Activated T-cell treated with anti-CD3 and anti-CD28 coated beads for 48 hours (primary cell): ENCODE data around the gene IMMP2L.

Source experiments
- DNase-seq: peaks from one replicate; pipeline ENCODE4 v3.0.0-alpha.2; 2020; ENCODE audit warnings: low read depth

Gene IMMP2L

GRCh38 chr7:110867771-110868170 lies 694.5 kb downstream of the IMMP2L start:
- no peak for DNase-seq

- no peak for DNase-seq
These were observed 699.0 kb downstream of the IMMP2L start for GRCh38 chr7:110863258-110863657.

DNA sequence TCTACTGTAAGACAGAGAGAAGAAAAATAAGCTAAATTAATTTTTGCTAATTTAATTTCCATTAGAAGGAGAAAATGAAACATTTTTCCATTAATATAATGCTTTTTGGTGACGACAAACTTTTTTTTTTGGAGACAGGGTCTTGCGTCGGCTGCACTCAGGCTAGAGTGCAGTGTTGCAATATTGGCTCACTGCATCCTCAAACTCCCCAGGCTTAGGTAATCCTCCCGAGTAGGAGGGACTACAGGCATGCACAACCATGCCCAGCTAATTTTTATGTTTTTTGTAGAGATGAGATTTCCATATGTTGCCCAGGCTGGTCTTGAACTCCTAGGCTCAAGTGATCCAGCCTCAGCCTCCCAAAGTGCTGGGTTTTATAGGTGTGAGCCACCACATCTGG lies 701.1 kb downstream of the IMMP2L start:
- no peak for DNase-seq

DNA sequence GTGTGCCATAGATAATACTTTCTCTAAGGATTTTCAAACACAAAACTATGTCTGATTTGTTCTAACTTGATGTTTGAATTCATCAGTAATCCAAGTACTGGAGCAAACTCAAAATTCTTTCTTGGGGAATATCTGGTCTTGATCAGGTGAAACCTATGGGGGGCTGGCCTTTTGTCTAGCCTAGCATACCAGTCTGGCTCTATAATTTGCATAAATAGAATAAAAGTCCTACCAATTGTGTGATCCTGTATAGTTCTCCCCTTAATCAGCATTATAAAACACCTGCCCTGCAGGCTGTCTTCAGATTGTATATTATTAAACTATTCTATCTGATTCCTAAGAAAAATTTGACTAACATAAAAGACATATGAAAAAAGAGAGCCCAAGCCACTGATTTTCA lies 705.2 kb downstream of the IMMP2L start:
- DNase-seq, result no peak

DNA sequence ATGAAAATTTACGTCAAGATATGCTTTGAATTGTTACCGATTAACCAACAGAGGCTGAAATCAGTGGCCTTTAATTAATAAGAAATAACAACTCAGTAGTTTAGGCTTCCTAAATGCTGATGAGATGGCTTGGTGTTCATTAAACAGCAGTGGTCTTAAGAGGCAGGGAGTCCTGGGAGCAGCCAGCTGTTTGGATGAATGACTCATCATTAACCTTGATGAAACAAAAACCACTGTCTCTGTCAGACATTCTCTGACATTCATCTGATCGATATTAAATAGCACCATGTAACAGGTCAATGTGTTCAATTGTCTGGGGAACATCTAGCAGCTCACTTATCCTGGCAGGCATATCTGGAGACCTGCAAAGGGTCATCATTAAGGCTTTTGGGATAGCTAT lies 705.6 kb downstream of the IMMP2L start:
- DNase-seq, result no peak

GRCh38 chr7:110854651-110855050 lies 707.6 kb downstream of the IMMP2L start:
- DNase-seq, result no peak

DNA sequence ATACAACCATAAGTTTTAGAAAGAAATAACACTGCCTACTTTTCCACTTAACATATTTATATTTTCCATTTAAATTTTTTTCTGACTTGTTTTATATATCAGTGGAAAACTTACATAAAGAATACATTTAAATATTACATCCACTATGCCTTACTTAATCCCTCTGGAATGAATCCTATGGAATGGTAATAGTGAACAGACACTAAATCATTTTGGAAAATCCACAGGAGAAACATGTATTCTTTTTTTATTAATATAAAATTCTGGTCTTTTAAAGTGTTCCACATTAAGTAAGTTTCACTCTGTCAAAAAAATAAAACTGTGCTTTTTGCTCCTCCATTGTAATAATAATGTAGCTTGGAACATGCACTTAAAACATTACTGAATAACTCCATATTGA lies 708.1 kb downstream of the IMMP2L start:
- DNase-seq, result no peak

- no peak for DNase-seq
These were observed 709.0 kb downstream of the IMMP2L start for GRCh38 chr7:110853263-110853662.

DNA sequence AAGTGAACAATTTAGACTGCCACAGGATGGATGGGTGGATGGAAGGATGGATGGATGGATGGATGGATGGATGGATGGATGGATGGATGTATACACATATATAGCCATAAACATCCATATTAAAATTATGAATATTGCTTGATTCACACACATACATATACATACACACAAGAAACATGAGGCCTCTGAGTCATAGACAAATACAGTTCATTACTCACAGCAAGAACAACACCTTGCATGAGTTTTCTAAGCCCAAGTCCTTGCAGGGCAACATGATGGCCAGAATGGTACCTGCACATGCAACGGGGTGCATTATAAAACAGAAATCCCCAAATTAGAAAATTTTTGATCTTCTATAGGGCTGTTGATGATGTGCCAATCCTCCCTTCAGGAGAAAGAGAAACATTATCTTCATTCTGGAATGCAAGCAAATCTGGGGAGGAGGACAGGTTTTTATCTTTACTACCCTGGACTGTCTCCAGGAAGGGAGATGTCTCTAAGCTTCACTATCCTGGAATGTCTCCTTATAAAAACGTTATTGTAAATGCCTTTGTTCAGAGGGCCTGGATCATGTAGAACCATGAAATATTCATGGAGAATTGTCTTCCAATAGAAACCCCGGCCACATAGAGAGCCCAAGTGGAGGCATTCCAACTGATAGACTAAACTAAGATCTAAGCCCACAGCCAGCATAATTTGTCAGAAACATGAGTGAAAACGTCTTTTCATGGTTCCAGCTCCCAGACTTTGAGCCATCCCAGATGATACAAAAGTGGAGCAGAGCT lies 709.9 kb downstream of the IMMP2L start:
- no peak for DNase-seq

DNA sequence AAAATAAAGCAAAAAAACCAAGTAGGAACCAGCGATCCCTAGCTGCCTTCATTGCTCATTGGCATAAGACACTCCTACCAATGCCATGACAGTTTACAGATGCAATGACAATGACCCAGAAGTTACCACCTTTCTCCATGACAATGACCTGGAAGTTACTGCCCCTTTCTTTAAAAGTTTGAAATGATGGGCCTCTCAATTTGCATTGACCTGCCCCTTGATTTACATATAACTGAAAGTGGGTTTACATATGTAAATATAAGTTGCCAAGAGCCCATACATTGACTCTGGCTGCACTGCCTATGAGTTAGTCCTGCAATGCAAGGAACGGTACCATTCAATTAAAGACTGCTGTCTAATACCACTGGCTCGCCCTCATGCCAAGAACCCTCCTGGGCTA lies 712.1 kb downstream of the IMMP2L start:
- no peak for DNase-seq

GRCh38 chr7:110842796-110843195 lies 719.5 kb downstream of the IMMP2L start:
- no peak for DNase-seq

DNA sequence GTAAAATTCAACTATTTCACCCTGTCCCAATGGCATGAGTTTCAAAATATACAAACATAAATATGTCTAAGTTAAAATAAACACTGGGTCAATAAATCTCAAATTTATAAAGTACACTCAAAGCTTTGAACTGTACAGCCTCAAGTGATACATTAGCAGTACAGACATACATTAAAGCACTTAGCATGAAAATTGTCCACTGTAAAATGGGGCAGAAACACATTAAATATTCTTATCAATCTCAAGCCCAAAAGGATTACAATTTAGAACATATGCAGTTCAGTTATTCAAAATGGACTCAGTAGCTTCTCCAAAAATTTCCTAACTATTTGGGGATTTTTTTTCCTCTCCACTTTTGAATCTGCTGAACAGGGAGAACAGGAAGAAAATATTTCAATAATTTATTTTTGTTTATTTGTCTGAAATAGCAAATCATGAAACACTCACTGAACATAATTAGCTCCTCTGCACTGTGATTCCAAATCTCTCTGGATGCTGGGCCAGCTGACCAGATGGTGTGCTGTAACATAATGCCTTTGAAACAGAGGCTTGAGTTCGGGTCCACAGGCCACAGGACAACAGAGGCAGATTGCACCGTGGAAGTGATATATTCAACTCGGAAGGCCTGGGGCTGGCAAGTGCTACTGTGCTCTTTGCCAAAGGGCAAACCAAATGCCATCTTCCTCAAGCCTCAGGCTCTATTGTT lies 720.3 kb downstream of the IMMP2L start:
- no peak for DNase-seq

DNA sequence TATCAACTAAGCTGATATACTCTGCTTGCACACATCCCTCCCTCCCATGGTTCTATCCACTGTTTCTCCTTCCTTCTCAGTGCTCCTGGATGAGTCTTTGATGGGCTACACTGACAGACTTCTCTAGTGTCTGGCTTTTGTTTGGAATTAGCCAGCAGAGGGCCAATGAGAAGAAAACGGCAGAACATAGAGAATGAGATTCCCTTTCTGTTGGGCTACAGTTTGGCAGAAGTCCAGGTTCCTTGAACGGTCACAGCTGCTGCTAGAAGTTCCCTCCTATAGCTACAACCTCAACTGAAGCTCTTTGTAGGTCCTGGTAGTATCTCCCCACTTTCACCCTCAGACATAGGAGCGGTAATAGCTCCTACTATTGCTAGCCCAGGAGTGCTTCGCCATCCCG lies 722.4 kb downstream of the IMMP2L start:
- DNase-seq, result no peak

DNA sequence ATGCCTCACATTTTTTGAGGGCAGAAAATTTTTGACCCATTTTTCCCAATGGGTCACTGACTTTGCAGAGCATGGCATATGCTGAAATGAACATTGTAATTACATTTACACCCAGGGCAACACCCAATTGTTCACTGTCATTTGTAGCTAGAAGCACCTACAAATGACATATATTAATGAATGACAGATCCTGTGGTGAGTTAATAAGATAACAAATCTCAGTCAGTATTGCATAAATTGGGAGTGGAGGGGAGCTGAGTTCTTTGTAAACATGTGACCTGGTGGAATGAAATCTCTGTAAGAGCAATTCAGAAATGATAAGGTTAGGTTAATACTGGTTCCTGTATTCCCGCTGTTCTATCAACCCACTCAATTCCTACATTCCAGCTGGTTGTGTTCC lies 726.4 kb downstream of the IMMP2L start:
- no peak for DNase-seq

DNA sequence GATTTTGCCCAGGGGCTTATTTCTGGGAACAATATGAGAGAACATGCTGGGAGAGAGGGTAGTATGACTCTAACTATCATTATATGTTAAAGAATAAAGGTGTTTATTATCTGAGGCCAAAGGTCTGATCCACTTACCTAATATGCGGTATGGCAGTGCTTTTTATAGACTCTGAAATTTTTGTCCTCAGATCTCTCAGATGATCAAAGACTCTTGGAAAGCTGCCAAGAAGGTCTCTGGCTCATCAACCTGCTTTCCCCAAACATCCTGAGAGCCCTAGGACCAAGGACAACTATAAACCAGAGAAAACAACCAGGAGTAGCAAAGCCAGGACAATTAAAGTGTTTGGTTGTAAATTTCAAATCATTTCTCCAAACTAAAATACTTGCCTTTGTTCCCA lies 727.1 kb downstream of the IMMP2L start:
- DNase-seq, result no peak

GRCh38 chr7:110831419-110831818 lies 730.9 kb downstream of the IMMP2L start:
- no peak for DNase-seq

- no peak for DNase-seq
These were observed 731.5 kb downstream of the IMMP2L start for GRCh38 chr7:110830778-110831177.

DNA sequence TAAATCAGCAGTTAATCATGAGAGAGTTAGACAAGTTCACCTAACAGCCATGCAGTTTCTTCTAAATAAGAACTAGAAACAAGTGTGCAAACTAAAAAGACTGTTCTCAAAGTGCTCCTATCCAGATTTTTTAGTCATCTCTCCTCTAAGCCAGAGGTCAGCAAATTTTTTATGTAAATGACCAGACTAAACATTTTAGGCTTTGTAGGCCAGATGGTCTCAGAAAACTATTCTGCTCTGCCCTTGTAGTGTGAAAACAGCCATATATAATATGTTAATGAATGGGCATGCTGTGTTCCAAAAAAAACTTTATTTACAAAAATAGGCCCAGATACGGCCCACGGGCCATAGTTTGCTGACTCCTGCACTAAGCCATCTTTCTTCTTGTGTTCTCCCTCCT lies 734.4 kb downstream of the IMMP2L start:
- no peak for DNase-seq

DNA sequence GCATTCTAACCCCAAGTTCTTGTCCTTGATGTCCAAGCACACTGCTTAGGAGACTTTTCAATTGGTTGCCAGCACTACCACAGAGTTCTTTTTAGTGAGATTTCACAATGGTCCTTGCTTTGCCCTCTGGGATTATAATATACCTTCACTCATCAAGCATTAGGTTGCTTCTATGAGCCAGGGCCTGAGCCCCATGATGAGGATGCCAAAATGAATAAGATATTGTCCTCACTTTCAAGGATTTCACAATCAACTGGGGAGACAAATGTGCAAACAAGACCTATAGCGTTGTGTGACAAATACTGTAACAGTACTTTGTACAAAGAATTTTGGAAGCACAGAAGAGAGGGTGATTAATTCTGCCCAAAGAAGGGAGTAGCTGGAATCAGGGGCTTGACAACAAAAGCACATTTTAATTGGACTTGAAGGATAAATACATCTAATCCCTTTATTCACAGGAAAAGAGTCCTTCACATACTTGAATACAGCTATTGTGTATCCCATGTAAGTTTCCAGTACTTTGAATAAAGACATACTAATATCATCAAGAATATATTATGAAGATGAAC lies 734.9 kb downstream of the IMMP2L start:
- no peak for DNase-seq

DNA sequence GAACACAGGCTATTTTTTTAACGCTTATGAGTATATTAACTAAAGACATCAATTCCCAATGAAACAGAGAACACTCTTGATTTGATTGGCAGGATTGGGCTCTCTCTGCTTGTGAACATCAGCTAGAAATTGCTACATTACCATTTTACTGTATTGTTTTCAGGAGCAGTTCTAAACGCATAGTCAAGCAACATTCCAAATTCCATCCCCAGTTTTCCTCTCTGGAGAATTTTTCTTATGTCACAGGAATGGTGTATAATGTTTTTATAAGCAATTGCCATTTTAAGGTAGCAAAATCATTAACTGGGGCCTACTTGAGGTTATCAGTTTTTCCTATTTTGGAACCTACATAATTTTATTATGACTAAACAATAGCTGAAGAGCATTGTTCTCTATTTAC lies 748.3 kb downstream of the IMMP2L start:
- no peak for DNase-seq

DNA sequence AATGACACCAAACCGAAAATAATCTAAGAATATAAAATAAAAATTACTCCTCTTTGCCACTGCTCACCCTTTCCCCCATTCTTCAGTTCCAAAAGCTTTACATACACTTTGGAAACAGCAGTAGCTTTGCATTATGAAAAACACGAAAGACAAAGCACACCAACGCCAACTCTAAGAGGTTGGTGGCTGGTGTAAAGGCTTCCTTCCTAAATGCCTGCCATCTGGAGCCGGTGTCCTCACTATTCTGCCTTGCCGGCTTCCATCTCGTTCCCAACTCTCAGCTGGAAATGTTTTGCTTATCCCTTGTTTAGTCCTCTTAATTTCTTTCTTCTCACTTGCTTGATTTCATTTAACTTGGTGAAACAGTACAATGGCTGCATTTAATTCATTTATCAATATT lies 752.5 kb downstream of the IMMP2L start:
- DNase-seq, result no peak

DNA sequence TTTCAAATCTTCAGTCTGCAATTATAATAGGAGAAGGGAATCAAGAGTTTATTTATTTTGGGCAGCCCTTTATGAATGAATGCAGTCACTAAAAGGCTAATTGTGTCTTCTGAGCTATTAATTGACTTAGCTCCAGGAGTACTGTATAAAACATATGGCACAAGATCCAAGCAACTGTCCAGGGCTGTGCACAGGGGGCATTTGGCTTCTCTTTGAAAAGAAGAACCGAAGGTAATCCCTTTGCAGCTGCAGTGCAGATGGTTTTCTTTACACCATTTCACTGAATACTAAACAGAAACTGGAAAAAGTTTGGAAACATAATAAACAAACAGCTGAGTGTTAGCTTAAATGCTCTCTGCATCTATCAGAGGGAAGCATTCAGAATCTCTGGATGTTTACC lies 753.9 kb downstream of the IMMP2L start:
- no peak for DNase-seq

GRCh38 chr7:110804501-110804900 lies 757.8 kb downstream of the IMMP2L start:
- no peak for DNase-seq
